ENCODE data around the gene RTP1.

GRCh38 chr3:187213616-187214015, 16.3 kb downstream of the RTP1 start:
- TF ChIP-seq CTCF (IDR thresholded peaks at IDR 0.05): no peak
- no peak for TF ChIP-seq POLR2A (IDR thresholded peaks at IDR 0.05)

Measured in body of pancreas (tissue), 4 donors.